Tibial nerve (tissue), 4 donors: Measurements from ENCODE around the gene METAP2.

ENCODE experiments used
- CTCF ChIP-seq, 5 experiments: fragments of 200-600 bp in 3 of 5; fragments of 450-650 bp in 2 of 5; sonication (generic) in 3 of 5; IDR thresholded peaks; one replicate each; pipeline ENCODE4 v1.5.1; 2016 to 2019; ENCODE audit warnings: antibody characterized with exemption in 5 of 5, mild to moderate bottlenecking in 3 of 5, moderate library complexity in 2 of 5
- EP300 ChIP-seq, 2 donors: sonication (generic); formaldehyde crosslinking; IDR thresholded peaks; one replicate each; pipeline ENCODE4 v1.6.1; 2017; ENCODE audit warnings: antibody characterized with exemption in 2 of 2, mild to moderate bottlenecking in 1 of 2
- POLR2A ChIP-seq, 2 donors: fragments of 450-650 bp; IDR thresholded peaks; one replicate each; pipeline ENCODE4 v1.6.1; 2017; ENCODE audit warnings: antibody characterized with exemption in 2 of 2, mild to moderate bottlenecking in 2 of 2, moderate library complexity in 2 of 2

DNA sequence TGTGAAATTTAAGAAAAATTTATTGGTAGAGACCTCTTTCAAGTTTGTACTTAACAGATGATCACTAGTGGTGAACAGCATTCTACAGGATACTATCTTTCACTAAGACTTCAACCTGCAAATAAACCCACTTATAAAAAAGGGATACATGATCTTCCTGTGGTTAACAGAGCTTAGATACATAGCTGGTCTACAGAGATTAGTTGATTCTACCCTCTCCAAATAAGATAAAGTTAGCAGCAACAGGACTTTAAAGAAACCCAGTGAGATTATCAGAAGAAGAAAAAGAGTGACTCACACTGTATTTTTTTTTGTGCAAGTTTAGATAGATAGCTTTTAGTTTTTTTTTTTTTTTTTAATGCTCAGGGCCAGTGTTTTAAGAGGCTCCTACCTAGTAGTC is 42.8 kb downstream of the METAP2 start:
- TF ChIP-seq CTCF (IDR thresholded peaks at IDR 0.05) (no peak), POLR2A (IDR thresholded peaks at IDR 0.05) (no peak), EP300 (IDR thresholded peaks at IDR 0.05) (no peak)
